GM10248 (cell line): ENCODE data around the gene KIF9.
"Not testable (repeated sequence)": the region's sequence is repeated elsewhere in the genome, so short reads cannot be mapped to it uniquely, and the experiment has no call there.

Experiments used
- CTCF ChIA-PET: fragments of 300-600 bp; sonication (Branson Sonifier 250); formaldehyde crosslinking; extraction: SDS; loops from one replicate; lab custom pipeline; 2021; ENCODE audit warnings: antibody characterized with exemption; lab: Yijun Ruan, JAX
- POLR2A ChIA-PET: fragments of 350-650 bp; sonication (Branson Sonifier 250); formaldehyde crosslinking; extraction: SDS; loops from one replicate; lab custom pipeline; 2020; ENCODE audit warnings: antibody characterized with exemption; lab: Yijun Ruan, JAX
- DNase-seq: peaks from one replicate; pipeline ENCODE4 v3.0.0; 2012; ENCODE audit errors: extremely low spot score
- CTCF ChIP-seq: IDR thresholded peaks from 2 replicates; pipeline ENCODE4 v1.5.1; 2012; ENCODE audit warnings: mild to moderate bottlenecking, low read depth; ENCODE audit errors: extremely low read depth, missing control alignments, control extremely low read depth

KIF9 gene

GRCh38 chr3:47197287-47197686 lies 85.3 kb downstream of the KIF9 start:
- ChIA-PET POLR2A (no interaction called here), CTCF (no interaction called here)
- DNase-seq, result no peak
- no peak for TF ChIP-seq CTCF

- CTCF ChIA-PET, result interaction anchor here (1.5 to 2.5 kb wide), 2 partner anchors 14 to 21 kb away, joined by 5 to 10 read pairs; no protein-coding TSS in a partner anchor
- POLR2A ChIA-PET, result interaction anchor here (0.7 kb wide), 1 partner anchor 74 kb away, joined by 5 read pairs; no protein-coding TSS in a partner anchor
- TF ChIP-seq CTCF, result no peak
- no peak for DNase-seq
Measured at GRCh38 chr3:47194994-47195393, 87.6 kb downstream of the KIF9 start.

GRCh38 chr3:47193871-47194859 lies 88.4 kb downstream of the KIF9 start:
- no peak for DNase-seq
- ChIA-PET POLR2A (interaction anchor here (0.7 kb wide), 1 partner anchor 73 kb away, joined by 5 read pairs; no protein-coding TSS in a partner anchor), CTCF (interaction anchor here (1.1 to 2.5 kb wide), 6 partner anchors 8 to 34 kb away, joined by 3 to 10 read pairs (median 4); no protein-coding TSS in a partner anchor)
- TF ChIP-seq CTCF, result no peak

- ChIA-PET POLR2A (no interaction called here), CTCF (no interaction called here)
- TF ChIP-seq CTCF, result no peak
- DNase-seq, result no peak
Measured at GRCh38 chr3:47186285-47186684, 96.3 kb downstream of the KIF9 start.

GRCh38 chr3:47181685-47182084 lies 100.9 kb downstream of the KIF9 start:
- DNase-seq, POLR2A ChIA-PET: not testable (repeated sequence)
- CTCF ChIA-PET, result interaction anchor here (1.5 to 2.4 kb wide), 2 partner anchors 13 to 17 kb away, joined by 5 to 10 read pairs; no protein-coding TSS in a partner anchor

- POLR2A ChIA-PET, DNase-seq: not testable (repeated sequence)
- CTCF ChIA-PET, result interaction anchor here (1.0 to 2.4 kb wide), 2 partner anchors 9 to 15 kb away, joined by 3 to 10 read pairs; no protein-coding TSS in a partner anchor
Measured at GRCh38 chr3:47180011-47180410, 102.6 kb downstream of the KIF9 start.
